Rectal smooth muscle tissue (tissue), 1 donor: Measurements from ENCODE around the gene CHADL.
"Not testable (repeated sequence)": the region's sequence is repeated elsewhere in the genome, so short reads cannot be mapped to it uniquely, and the experiment has no call there.

Source experiments
- H3K27ac ChIP-seq: one replicate; pipeline ENCODE4 v1.7.0; 2013; ENCODE audit warnings: low read depth, low read length, inconsistent platforms
- H3K27me3 ChIP-seq: one replicate; pipeline ENCODE4 v1.7.0; 2013; ENCODE audit warnings: low read length; ENCODE audit not compliant: control insufficient read depth, insufficient read depth
- H3K36me3 ChIP-seq: one replicate; pipeline ENCODE4 v1.7.0; 2013; ENCODE audit warnings: low read length; ENCODE audit not compliant: control insufficient read depth, insufficient read depth
- H3K4me1 ChIP-seq: one replicate; pipeline ENCODE4 v1.7.0; 2013; ENCODE audit warnings: low read length; ENCODE audit not compliant: control insufficient read depth, insufficient read depth
- H3K4me3 ChIP-seq: one replicate; pipeline ENCODE4 v1.7.0; 2013; ENCODE audit warnings: low read length
- H3K9ac ChIP-seq: one replicate; pipeline ENCODE4 v1.7.0; 2013; ENCODE audit warnings: low read length

CHADL gene

GRCh38 chr22:41181349-41182241, 59.1 kb downstream of the CHADL start:
- H3K36me3 ChIP-seq, result peaks cover 24% of the 10 kb centered on the region
- no peaks in the 10 kb centered on the region for H3K27me3 ChIP-seq
- no peak overlapping the region for H3K4me3 ChIP-seq
- no peak overlapping the region for H3K27ac ChIP-seq
- H3K4me1 ChIP-seq, result no peaks in the 10 kb centered on the region
- no peak overlapping the region for H3K9ac ChIP-seq

- Histone ChIP-seq H3K36me3 (peaks cover 29% of the 10 kb centered on the region), H3K9ac (no peak overlapping the region), H3K27me3 (no peaks in the 10 kb centered on the region), H3K4me3 (no peak overlapping the region), H3K4me1 (no peaks in the 10 kb centered on the region), H3K27ac (no peak overlapping the region)
These were observed 59.8 kb downstream of the CHADL start for GRCh38 chr22:41180926-41181325.

DNA sequence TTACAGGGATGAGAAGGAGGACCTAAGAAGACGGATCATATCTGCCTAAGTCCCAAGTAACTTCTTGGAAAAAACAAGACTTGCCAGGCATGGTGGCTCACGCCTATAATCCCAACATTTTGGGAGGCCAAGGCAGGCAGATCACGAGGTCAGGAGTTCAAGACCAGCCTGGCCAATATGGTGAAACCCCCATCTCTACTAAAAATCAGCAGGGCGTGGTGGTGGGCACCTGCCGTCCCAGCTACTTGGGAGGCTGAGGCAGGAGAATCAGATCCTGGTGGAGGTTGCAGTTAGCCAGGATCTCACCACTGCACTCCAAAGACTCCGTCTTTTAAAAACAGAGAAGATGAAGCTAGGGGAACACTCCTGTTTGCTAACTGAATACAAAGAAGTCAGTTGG, 60.4 kb downstream of the CHADL start:
- not testable (repeated sequence) for H3K4me1 ChIP-seq, H3K27me3 ChIP-seq, H3K27ac ChIP-seq, H3K9ac ChIP-seq, H3K4me3 ChIP-seq
- peaks cover 29% of the 10 kb centered on the region for H3K36me3 ChIP-seq
